H1 (cell line): Measurements from ENCODE around the gene GFAP. TPM values are rescaled to one million over a fixed set of nuclear protein-coding genes. Genes with fewer than 3 reads are reported as not detected.

Experiments
- CTCF ChIA-PET: fragments of 300-600 bp; sonication (Branson Sonifier 250); formaldehyde crosslinking; loops from one replicate; lab custom pipeline; 2021; ENCODE audit not compliant: partially characterized antibody; lab: Charles Lee
- POLR2A ChIA-PET: fragments of 300-600 bp; sonication (Branson Sonifier 250); formaldehyde crosslinking; loops from one replicate; lab custom pipeline; 2021; ENCODE audit warnings: inconsistent platforms; ENCODE audit not compliant: partially characterized antibody; lab: Charles Lee
- DNase-seq, 2 experiments: peaks; one replicate each; pipeline versions ENCODE4 v3.0.0 to v3.0.0-alpha.2; 2010 to 2022; ENCODE audit warnings: low spot score in 2 of 2, low read depth in 1 of 2, mixed read lengths in 1 of 2
- FAIRE-seq: peaks from 2 replicates; lab custom pipeline; 2011; peaks lifted over from hg19 to GRCh38; lab: Jason Lieb, UNC
- H2AFZ ChIP-seq: 2 replicates; pipeline ENCODE4 v1.8.1; 2012; ENCODE audit warnings: low read length, inconsistent platforms
- H2AK5ac ChIP-seq: 2 replicates; pipeline ENCODE4 v1.6.1; 2013; ENCODE audit warnings: low read depth, low read length
- H2BK120ac ChIP-seq: replicated peaks from 2 replicates; pipeline ENCODE3; 2013; ENCODE audit warnings: low read depth, low read length, inconsistent platforms
- H2BK12ac ChIP-seq: 2 replicates; pipeline ENCODE4 v1.6.1; 2013; ENCODE audit warnings: low read depth, low read length
- H2BK15ac ChIP-seq: 2 replicates; pipeline ENCODE4 v1.6.1; 2013; ENCODE audit warnings: low read length
- H2BK20ac ChIP-seq: 2 replicates; pipeline ENCODE4 v1.6.1; 2013; ENCODE audit warnings: low read length
- H2BK5ac ChIP-seq: 2 replicates; pipeline ENCODE4 v1.6.1; 2013; ENCODE audit warnings: low read depth, low read length
- H3K14ac ChIP-seq: 2 replicates; pipeline ENCODE4 v1.6.1; 2013; ENCODE audit warnings: inconsistent platforms; ENCODE audit not compliant: insufficient read length
- H3K18ac ChIP-seq: 2 replicates; pipeline ENCODE4 v1.6.1; 2013; ENCODE audit warnings: low read length; ENCODE audit errors: extremely low read depth
- H3K23ac ChIP-seq: 2 replicates; pipeline ENCODE4 v1.6.1; 2013; ENCODE audit warnings: inconsistent platforms; ENCODE audit not compliant: insufficient read length
- H3K23me2 ChIP-seq: 2 replicates; pipeline ENCODE4 v1.6.1; 2013; ENCODE audit warnings: low read depth, low read length
- H3K27ac ChIP-seq: 2 replicates; pipeline ENCODE4 v1.6.1; 2011; ENCODE audit warnings: low read depth, low read length, inconsistent platforms
- H3K27me3 ChIP-seq, 4 experiments: replicated peaks in 1 of 4; 1 replicate in 1 of 4; 2 replicates in 3 of 4; pipeline versions ENCODE4 v1.6.1 to v1.8.1; 2011 to 2013; ENCODE audit warnings: low read length in 3 of 4, mild to moderate bottlenecking in 3 of 4, inconsistent platforms in 2 of 4, mixed read lengths in 2 of 4, moderate library complexity in 1 of 4; ENCODE audit not compliant: control insufficient read depth in 3 of 4, insufficient read depth in 3 of 4; ENCODE audit errors: extremely low read depth in 1 of 4
- H3K36me3 ChIP-seq, 4 experiments: 2 replicates each; pipeline versions ENCODE4 v1.6.1 to v1.8.1; 2011 to 2013; ENCODE audit warnings: mild to moderate bottlenecking in 4 of 4, low read length in 3 of 4, moderate library complexity in 2 of 4, control low read depth in 1 of 4, inconsistent platforms in 1 of 4; ENCODE audit not compliant: insufficient read depth in 4 of 4, control insufficient read depth in 2 of 4
- H3K4ac ChIP-seq: replicated peaks from 2 replicates; pipeline ENCODE3; 2013; ENCODE audit warnings: low read length, low read depth, mixed read lengths, inconsistent platforms; ENCODE audit not compliant: insufficient read length
- H3K4me1 ChIP-seq, 4 experiments: replicated peaks in 1 of 4; 1 replicate in 1 of 4; 2 replicates in 3 of 4; pipeline versions ENCODE4 v1.6.1 to v1.8.1; 2011 to 2013; ENCODE audit warnings: low read length in 3 of 4, inconsistent platforms in 2 of 4, mixed read lengths in 1 of 4; ENCODE audit not compliant: insufficient read depth in 4 of 4, control insufficient read depth in 3 of 4
- H3K4me2 ChIP-seq, 2 experiments: 2 replicates each; pipeline versions ENCODE4 v1.6.1 to v1.8.1; 2011 to 2013; ENCODE audit warnings: low read depth in 2 of 2, low read length in 2 of 2, control low read depth in 1 of 2, inconsistent platforms in 1 of 2, mild to moderate bottlenecking in 1 of 2; ENCODE audit not compliant: insufficient read depth in 1 of 2
- H3K4me3 ChIP-seq, 4 experiments: fragments of 200-600, 300-600 bp in 1 of 4; sonication (generic), shearing (Covaris generic), sonication (Bioruptor Twin) in 1 of 4; 2 replicates each; pipeline versions ENCODE4 v1.5.1 to v1.8.1; 2011 to 2016; ENCODE audit warnings: low read length in 4 of 4, low read depth in 3 of 4, control low read depth in 2 of 4, inconsistent platforms in 2 of 4, mild to moderate bottlenecking in 2 of 4, mixed read lengths in 1 of 4, moderate library complexity in 1 of 4; ENCODE audit not compliant: insufficient read depth in 2 of 4; ENCODE audit errors: extremely low read depth in 1 of 4
- H3K56ac ChIP-seq: replicated peaks from 2 replicates; pipeline ENCODE3; 2013; ENCODE audit warnings: low read depth, mild to moderate bottlenecking, mixed read lengths, low read length, inconsistent platforms; ENCODE audit not compliant: insufficient read length
- H3K79me1 ChIP-seq: 2 replicates; pipeline ENCODE4 v1.6.1; 2013; ENCODE audit warnings: low read depth, low read length, control low read depth
- H3K79me2 ChIP-seq, 2 experiments: 2 replicates each; pipeline versions ENCODE4 v1.6.1 to v1.8.1; 2012 to 2013; ENCODE audit warnings: low read length in 2 of 2, mild to moderate bottlenecking in 2 of 2, inconsistent platforms in 1 of 2; ENCODE audit not compliant: insufficient read depth in 2 of 2, control insufficient read depth in 1 of 2
- H3K9ac ChIP-seq, 4 experiments: replicated peaks in 1 of 4; 1 replicate in 1 of 4; 2 replicates in 3 of 4; pipeline versions ENCODE4 v1.6.1 to v1.8.1; 2011 to 2013; ENCODE audit warnings: low read depth in 3 of 4, low read length in 3 of 4, control low read depth in 2 of 4, mild to moderate bottlenecking in 2 of 4, moderate library complexity in 2 of 4, inconsistent platforms in 1 of 4; ENCODE audit errors: extremely low read depth in 1 of 4
- H3K9me3 ChIP-seq, 2 experiments: 2 replicates each; pipeline versions ENCODE4 v1.6.1 to v1.8.1; 2012 to 2013; ENCODE audit warnings: mild to moderate bottlenecking in 2 of 2, moderate library complexity in 2 of 2, control low read depth in 1 of 2, inconsistent platforms in 1 of 2, low read depth in 1 of 2, low read length in 1 of 2, mixed read lengths in 1 of 2; ENCODE audit not compliant: insufficient read depth in 2 of 2
- H4K20me1 ChIP-seq, 2 experiments: replicated peaks in 1 of 2; 2 replicates each; pipeline versions ENCODE3 to v1.8.1; 2011 to 2013; ENCODE audit warnings: inconsistent platforms in 2 of 2, low read length in 2 of 2, mild to moderate bottlenecking in 1 of 2; ENCODE audit not compliant: insufficient read depth in 2 of 2, control insufficient read depth in 1 of 2
- H4K5ac ChIP-seq: 2 replicates; pipeline ENCODE4 v1.6.1; 2013; ENCODE audit warnings: low read length, low read depth, mixed read lengths, inconsistent platforms; ENCODE audit not compliant: insufficient read length
- H4K8ac ChIP-seq: 2 replicates; pipeline ENCODE4 v1.8.0; 2013; ENCODE audit warnings: mild to moderate bottlenecking, moderate library complexity, low read length, inconsistent platforms; ENCODE audit not compliant: insufficient read depth; ENCODE audit errors: extremely low read depth
- H4K91ac ChIP-seq: replicated peaks from 2 replicates; pipeline ENCODE3; 2013; ENCODE audit warnings: low read length, mixed read lengths, inconsistent platforms; ENCODE audit not compliant: insufficient read length
- ATF2 ChIP-seq: IDR thresholded peaks from 2 replicates; pipeline ENCODE4 v1.6.1; 2012; ENCODE audit warnings: low read length, inconsistent platforms
- HDAC2 ChIP-seq, 2 experiments: fragments of 300-600 bp in 1 of 2; sonication (generic) in 1 of 2; IDR thresholded peaks; 2 replicates each; pipeline ENCODE4 v1.6.1; 2011 to 2012; ENCODE audit warnings: low read depth in 2 of 2, low read length in 2 of 2, mild to moderate bottlenecking in 2 of 2, moderate library complexity in 2 of 2, borderline replicate concordance in 1 of 2, inconsistent platforms in 1 of 2
- HDAC6 ChIP-seq: IDR thresholded peaks from one replicate; pipeline ENCODE4 v1.7.1; 2012; ENCODE audit warnings: low read depth, mild to moderate bottlenecking, inconsistent platforms, low read length, moderate library complexity
- KDM4A ChIP-seq: IDR thresholded peaks from one replicate; pipeline ENCODE4 v1.7.1; 2012; ENCODE audit warnings: low read depth, mild to moderate bottlenecking, moderate library complexity, low read length, inconsistent platforms; ENCODE audit not compliant: severe bottlenecking
- MAFK ChIP-seq: IDR thresholded peaks from 2 replicates; pipeline ENCODE4 v1.6.1; 2012; ENCODE audit warnings: low read depth, mild to moderate bottlenecking, improper control_type of control experiment, low read length
- RXRA ChIP-seq: IDR thresholded peaks from 2 replicates; pipeline ENCODE4 v1.6.1; 2011; ENCODE audit warnings: low read depth, mild to moderate bottlenecking, low read length, moderate library complexity; ENCODE audit not compliant: insufficient read depth
- SIX5 ChIP-seq: IDR thresholded peaks from 2 replicates; pipeline ENCODE4 v1.6.1; 2011; ENCODE audit warnings: mild to moderate bottlenecking, low read depth, low read length
- TAF1 ChIP-seq: IDR thresholded peaks from 2 replicates; pipeline ENCODE4 v1.6.1; 2011; ENCODE audit warnings: mild to moderate bottlenecking, low read depth, low read length
- TEAD4 ChIP-seq: IDR thresholded peaks from 2 replicates; pipeline ENCODE4 v1.6.1; 2012; ENCODE audit warnings: low read depth, low read length, inconsistent platforms, mixed read lengths
- WGBS, 2 experiments: shearing (Covaris generic) in 1 of 2; methylation state at CpG; one replicate each; pipeline versions ENCODE4 v1.1.6 to v1.1.7; 2013 to 2015; ENCODE audit warnings: low lambda C conversion rate in 2 of 2, mixed read lengths in 2 of 2, inconsistent platforms in 1 of 2, low coverage in 1 of 2, missing lambda C conversion rate in 1 of 2; ENCODE audit not compliant: insufficient replicate concordance in 2 of 2, insufficient coverage in 1 of 2, insufficient read length in 1 of 2; ENCODE audit errors: extremely low coverage in 1 of 2, missing lambda C conversion rate in 1 of 2; 5-methylcytosine and 5-hydroxymethylcytosine counted together
- polyA plus RNA-seq, 7 experiments: library from polyadenylated mRNA; depleted of rRNA in 3 of 7; stranded (reverse) in 5 of 7; unstranded in 2 of 7; fragments of >200 nt in 5 of 7; fragments of 200-250 nt in 2 of 7; gene quantifications; 1 replicate in 5 of 7; 2 replicates in 1 of 7; 4 replicates in 1 of 7; pipeline versions ENCODE4 v1.2.1 to v1.2.3, GENCODE V29; 2011 to 2013; ENCODE audit warnings: missing spikeins in 2 of 7, mixed read lengths in 2 of 7
- total RNA-seq: library from RNA; stranded (reverse); fragmentation: NEBNext Ultra II Directional; extraction: Animal tissue kit (Norgen Biotek cat#: 25700); gene quantifications from 2 replicates; pipeline ENCODE4 v1.2.1, GENCODE V29; 2021
- TF ChIP-seq, protein P1 (sequence below): IDR thresholded peaks from 2 replicates; pipeline ENCODE4 v1.6.1; 2011; ENCODE audit warnings: low read depth, mild to moderate bottlenecking, low read length; ENCODE audit not compliant: insufficient read depth

Gene GFAP
- total and polyA plus RNA-seq, 2 of the 8 experiments (the other 6 are each of a cell fraction or from before 2014, with no cell fraction given), result 1.3 to 1.5 TPM

DNA sequence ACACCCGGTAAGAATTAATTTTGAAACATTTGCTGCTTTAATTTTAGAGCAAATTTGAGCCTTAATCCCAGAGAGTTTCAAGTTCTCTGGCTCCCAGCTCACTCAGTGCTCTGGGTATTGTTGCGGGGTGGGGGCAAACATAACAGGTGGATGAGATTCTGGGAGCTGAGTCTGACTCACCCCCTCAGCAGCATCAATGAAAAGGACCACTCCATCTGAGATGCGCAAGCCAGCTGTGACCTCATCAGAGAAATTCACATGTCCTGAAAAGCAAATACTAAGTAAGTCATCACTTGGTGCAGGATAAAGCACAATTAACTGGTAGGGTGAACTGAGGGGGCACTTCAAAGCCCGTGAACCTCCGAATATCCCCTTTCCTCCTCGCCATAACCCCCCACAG is 35.9 kb downstream of the GFAP start:
- H3K27ac ChIP-seq, result no peak overlapping the region
- POLR2A ChIA-PET, result interaction anchor here (0.9 to 3.1 kb wide), 5 partner anchors 12 to 27 kb away, joined by 3 to 12 read pairs (median 3); partner anchors contain the start of gene EFTUD2
- WGBS, 2 experiments, result 91% methylated on average over 6 of the region's 6 CpGs; no CpG with 5 or more reads in 1 of the 2 experiments
- H3K36me3 ChIP-seq, result peaks cover 30 to 73% (median 57%) of the 10 kb centered on the region in 4 experiments
- no peak overlapping the region for H2BK15ac ChIP-seq
- no peaks in the 10 kb centered on the region for H4K20me1 ChIP-seq
- H2BK120ac ChIP-seq, result no peak overlapping the region
- no peak overlapping the region for H3K4me3 ChIP-seq
- H3K18ac ChIP-seq, result no peak overlapping the region
- no peak overlapping the region for H4K8ac ChIP-seq
- no peaks in the 10 kb centered on the region for H3K23me2 ChIP-seq
- H3K79me2 ChIP-seq, result no peaks in the 10 kb centered on the region
- no peaks in the 10 kb centered on the region for H3K4me1 ChIP-seq
- no peak overlapping the region for H3K56ac ChIP-seq
- H4K91ac ChIP-seq, result no peak overlapping the region
- no peak overlapping the region for H2BK5ac ChIP-seq
- H3K9me3 ChIP-seq, result no peaks in the 10 kb centered on the region
- no peak overlapping the region for H3K23ac ChIP-seq
- H3K4me2 ChIP-seq, result no peak overlapping the region
- H2AFZ ChIP-seq, result no peak overlapping the region
- CTCF ChIA-PET, result interaction anchor here (0.7 to 11.2 kb wide), 19 partner anchors 8 to 401 kb away, joined by 3 to 154 read pairs (median 5); no protein-coding TSS in a partner anchor
- no peak overlapping the region for H2BK12ac ChIP-seq
- no peak overlapping the region for H2AK5ac ChIP-seq
- TF ChIP-seq TEAD4 (no peak), HDAC6 (no peak), TAF1 (no peak), HDAC2 (IDR thresholded peaks at IDR 0.05; ENCODE audit: borderline replicate concordance in 1 of 2, low read depth in 2 of 2, low read length in 2 of 2) (no peak), KDM4A (no peak), SIX5 (no peak), MAFK (no peak), ATF2 (no peak), RXRA (no peak)
- TF ChIP-seq, protein P1, sequence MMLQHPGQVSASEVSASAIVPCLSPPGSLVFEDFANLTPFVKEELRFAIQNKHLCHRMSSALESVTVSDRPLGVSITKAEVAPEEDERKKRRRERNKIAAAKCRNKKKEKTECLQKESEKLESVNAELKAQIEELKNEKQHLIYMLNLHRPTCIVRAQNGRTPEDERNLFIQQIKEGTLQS, result no peak
- TF ChIP-seq, all 59 proteins: peak for 0
- Histone ChIP-seq H3K9ac (no peak overlapping the region), H3K4ac (no peak overlapping the region), H3K14ac (no peak overlapping the region), H3K79me1 (no peaks in the 10 kb centered on the region), H4K5ac (no peak overlapping the region), H3K27me3 (no peaks in the 10 kb centered on the region), H2BK20ac (no peak overlapping the region)
- FAIRE-seq (no peak), DNase-seq (no peak)
